ENCODE data around the gene KIAA1217. TPM values are rescaled to one million over a fixed set of nuclear protein-coding genes. Genes with fewer than 3 reads are reported as not detected.

Gene KIAA1217
- total and polyA plus RNA-seq, 2 experiments from 2014 or later, result 13.3 to 23.1 TPM

DNA sequence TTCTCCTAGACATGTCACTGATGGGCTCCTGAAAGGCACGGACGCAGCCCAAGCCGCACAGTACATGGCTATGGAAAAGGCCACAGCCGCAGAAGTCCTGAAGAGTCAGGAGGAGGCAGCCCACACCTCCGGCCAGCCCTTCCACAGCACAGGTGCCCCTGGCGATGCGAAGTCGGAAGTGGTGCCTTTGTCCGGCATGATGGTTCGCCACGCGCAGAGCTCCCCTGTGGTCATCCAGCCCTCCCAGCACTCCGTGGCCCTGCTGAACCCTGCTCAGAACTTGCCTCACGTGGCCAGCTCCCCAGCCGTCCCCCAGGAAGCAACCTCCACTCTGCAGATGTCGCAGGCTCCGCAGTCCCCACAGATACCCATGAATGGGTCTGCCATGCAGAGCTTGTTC, 315.4 kb downstream of the KIAA1217 start:
- DNase-seq (ENCODE audit: low read depth in 1 of 2, low spot score in 1 of 2), result no peak
- TF ChIP-seq, protein P1, sequence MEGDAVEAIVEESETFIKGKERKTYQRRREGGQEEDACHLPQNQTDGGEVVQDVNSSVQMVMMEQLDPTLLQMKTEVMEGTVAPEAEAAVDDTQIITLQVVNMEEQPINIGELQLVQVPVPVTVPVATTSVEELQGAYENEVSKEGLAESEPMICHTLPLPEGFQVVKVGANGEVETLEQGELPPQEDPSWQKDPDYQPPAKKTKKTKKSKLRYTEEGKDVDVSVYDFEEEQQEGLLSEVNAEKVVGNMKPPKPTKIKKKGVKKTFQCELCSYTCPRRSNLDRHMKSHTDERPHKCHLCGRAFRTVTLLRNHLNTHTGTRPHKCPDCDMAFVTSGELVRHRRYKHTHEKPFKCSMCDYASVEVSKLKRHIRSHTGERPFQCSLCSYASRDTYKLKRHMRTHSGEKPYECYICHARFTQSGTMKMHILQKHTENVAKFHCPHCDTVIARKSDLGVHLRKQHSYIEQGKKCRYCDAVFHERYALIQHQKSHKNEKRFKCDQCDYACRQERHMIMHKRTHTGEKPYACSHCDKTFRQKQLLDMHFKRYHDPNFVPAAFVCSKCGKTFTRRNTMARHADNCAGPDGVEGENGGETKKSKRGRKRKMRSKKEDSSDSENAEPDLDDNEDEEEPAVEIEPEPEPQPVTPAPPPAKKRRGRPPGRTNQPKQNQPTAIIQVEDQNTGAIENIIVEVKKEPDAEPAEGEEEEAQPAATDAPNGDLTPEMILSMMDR (IDR thresholded peaks at IDR 0.05; ENCODE audit: low read depth, low read length), result no peak
- Histone ChIP-seq H3K27ac (no peak overlapping the region), H3K9me3 (ENCODE audit: low read depth) (no peaks in the 10 kb centered on the region), H3K4me1 (ENCODE audit: low read depth) (peaks cover 8% of the 10 kb centered on the region), H3K4me3 (no peak overlapping the region), H3K36me3 (peaks cover 3% of the 10 kb centered on the region), H3K27me3 (no peaks in the 10 kb centered on the region)

DNA sequence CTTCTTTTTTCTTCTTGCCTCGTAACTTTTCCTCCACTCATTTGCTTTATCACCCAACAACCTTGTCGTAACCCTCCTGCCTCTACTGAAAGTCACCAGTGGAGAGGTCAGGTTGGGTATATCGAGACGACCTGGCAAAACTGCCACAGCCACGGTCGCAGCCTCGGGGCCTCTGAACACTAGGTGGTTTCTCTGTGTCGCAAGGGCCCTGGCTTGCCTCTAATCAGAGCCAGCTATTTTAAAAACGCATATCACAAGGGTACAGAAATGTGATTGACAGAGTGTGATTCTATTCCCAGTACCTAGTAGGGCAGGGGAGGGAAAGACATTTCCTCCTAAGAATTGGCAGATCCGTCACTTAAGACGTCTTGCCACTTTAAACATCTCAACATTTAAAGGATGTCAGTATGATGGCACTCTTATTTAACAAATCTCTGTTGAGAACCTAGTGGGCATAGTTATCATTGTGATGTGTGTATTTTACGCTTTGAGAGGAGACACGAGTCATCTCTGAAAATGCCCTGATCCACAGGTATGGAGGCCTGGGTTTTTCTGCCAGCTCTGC, 317.2 kb downstream of the KIAA1217 start:
- peaks cover 8% of the 10 kb centered on the region for H3K4me1 ChIP-seq (ENCODE audit: low read depth)
- DNase-seq (ENCODE audit: low read depth in 1 of 2, low spot score in 1 of 2), result peak in 1 of 2 donors; percentile 20
- H3K27me3 ChIP-seq, result no peaks in the 10 kb centered on the region
- no peak overlapping the region for H3K4me3 ChIP-seq
- H3K9me3 ChIP-seq (ENCODE audit: low read depth), result no peaks in the 10 kb centered on the region
- H3K27ac ChIP-seq, result peak overlapping the region; percentile 86
- TF ChIP-seq, protein P1 (IDR thresholded peaks at IDR 0.05; ENCODE audit: low read depth, low read length), result no peak
- H3K36me3 ChIP-seq, result peaks cover 3% of the 10 kb centered on the region

DNA sequence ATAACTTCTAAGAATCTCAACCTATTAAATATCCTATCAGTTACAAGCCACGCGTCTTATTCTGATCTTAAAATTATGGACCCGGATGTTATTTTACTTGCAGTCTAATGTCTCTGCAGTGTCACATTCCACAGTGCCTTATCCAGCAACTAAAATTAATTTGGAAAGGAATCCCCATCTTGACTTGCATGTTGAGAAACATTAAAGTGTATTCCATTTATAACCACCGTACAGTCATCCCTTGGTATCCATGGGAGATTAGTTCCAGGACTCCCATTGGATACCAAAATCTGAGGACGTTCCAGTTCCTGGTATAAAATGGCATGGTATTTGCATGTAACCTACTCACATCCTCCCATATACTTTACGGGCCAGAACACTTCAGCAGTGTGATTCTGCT, 320.0 kb downstream of the KIAA1217 start:
- peaks cover 16% of the 10 kb centered on the region for H3K36me3 ChIP-seq
- peaks cover 8% of the 10 kb centered on the region for H3K4me1 ChIP-seq (ENCODE audit: low read depth)
- no peak overlapping the region for H3K27ac ChIP-seq
- H3K27me3 ChIP-seq, result no peaks in the 10 kb centered on the region
- TF ChIP-seq, protein P1 (IDR thresholded peaks at IDR 0.05; ENCODE audit: low read depth, low read length), result no peak
- H3K9me3 ChIP-seq (ENCODE audit: low read depth), result no peaks in the 10 kb centered on the region
- peak in 1 of 2 donors; percentile 14 for DNase-seq (ENCODE audit: low read depth in 1 of 2, low spot score in 1 of 2)
- H3K4me3 ChIP-seq, result no peak overlapping the region

DNA sequence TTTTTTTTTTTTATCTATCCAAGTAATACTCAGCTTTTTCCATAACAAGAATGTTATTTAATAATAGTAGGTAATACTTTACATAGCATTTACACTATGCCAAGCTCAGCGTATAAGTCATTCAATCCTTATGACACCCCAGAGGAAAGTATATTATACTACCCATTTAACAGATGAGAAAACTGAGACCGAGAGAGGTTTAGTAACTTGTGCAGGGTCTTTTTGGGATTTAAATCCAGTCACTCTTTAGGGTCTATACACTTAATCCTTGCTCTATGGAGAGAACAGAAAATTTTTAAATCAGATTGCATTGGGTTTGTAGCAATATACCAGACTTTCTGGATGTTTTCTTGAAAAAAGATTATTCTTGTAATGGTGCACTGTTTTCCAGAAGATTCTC, 322.5 kb downstream of the KIAA1217 start:
- peaks cover 22% of the 10 kb centered on the region for H3K36me3 ChIP-seq
- H3K9me3 ChIP-seq (ENCODE audit: low read depth), result no peaks in the 10 kb centered on the region
- H3K27me3 ChIP-seq, result no peaks in the 10 kb centered on the region
- H3K4me1 ChIP-seq (ENCODE audit: low read depth), result no peaks in the 10 kb centered on the region
- TF ChIP-seq, protein P1 (IDR thresholded peaks at IDR 0.05; ENCODE audit: low read depth, low read length), result no peak
- DNase-seq (ENCODE audit: low read depth in 1 of 2, low spot score in 1 of 2), result no peak
- H3K4me3 ChIP-seq, result no peak overlapping the region
- no peak overlapping the region for H3K27ac ChIP-seq

DNA sequence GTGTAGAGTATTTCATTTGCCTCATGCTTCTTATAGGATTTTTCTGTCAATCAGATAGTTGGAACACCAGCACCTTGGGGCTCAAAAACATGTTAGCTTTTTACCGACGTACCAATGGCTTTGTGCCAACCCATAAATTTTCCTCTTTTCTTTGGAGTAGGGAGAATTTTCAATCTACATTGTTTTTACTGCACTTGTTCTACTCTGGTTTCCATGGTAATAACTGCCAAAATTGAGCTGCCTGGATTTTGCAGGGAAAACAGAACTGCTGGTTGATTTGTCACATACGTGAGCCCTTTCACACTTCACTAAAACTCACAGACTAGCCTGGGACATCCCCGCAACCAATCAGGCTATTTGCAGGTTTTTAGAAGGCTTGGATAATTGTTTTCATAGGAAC, 325.0 kb downstream of the KIAA1217 start:
- H3K4me3 ChIP-seq, result no peak overlapping the region
- H3K4me1 ChIP-seq (ENCODE audit: low read depth), result no peaks in the 10 kb centered on the region
- H3K9me3 ChIP-seq (ENCODE audit: low read depth), result no peaks in the 10 kb centered on the region
- peaks cover 28% of the 10 kb centered on the region for H3K36me3 ChIP-seq
- no peak for DNase-seq (ENCODE audit: low read depth in 1 of 2, low spot score in 1 of 2)
- TF ChIP-seq, protein P1 (IDR thresholded peaks at IDR 0.05; ENCODE audit: low read depth, low read length), result no peak
- H3K27me3 ChIP-seq, result no peaks in the 10 kb centered on the region
- no peak overlapping the region for H3K27ac ChIP-seq

Measured in cardiac muscle cell (in vitro differentiated cells and primary cell).